Skeletal muscle tissue (tissue), 4 donors: Measurements from ENCODE around the gene PRKG1. TPM values are rescaled to one million over a fixed set of nuclear protein-coding genes. Genes with fewer than 3 reads are reported as not detected.
A peak's percentile ranks its signal among the peaks of the same experiment; 100 is the strongest.

Experiments used
- H3K27ac ChIP-seq: one replicate; pipeline ENCODE4 v1.7.0; 2013; ENCODE audit warnings: mild to moderate bottlenecking, low read depth, low read length, inconsistent platforms
- H3K27me3 ChIP-seq, 3 donors: one replicate each; pipeline ENCODE4 v1.7.0; 2013; ENCODE audit warnings: low read length in 3 of 3; ENCODE audit not compliant: control insufficient read depth in 3 of 3, insufficient read depth in 3 of 3
- H3K36me3 ChIP-seq, 3 donors: one replicate each; pipeline ENCODE4 v1.7.0; 2013; ENCODE audit warnings: low read length in 3 of 3; ENCODE audit not compliant: control insufficient read depth in 3 of 3, insufficient read depth in 3 of 3
- H3K4me1 ChIP-seq, 3 donors: one replicate each; pipeline ENCODE4 v1.7.0; 2013; ENCODE audit warnings: low read length in 3 of 3, mild to moderate bottlenecking in 3 of 3; ENCODE audit not compliant: control insufficient read depth in 3 of 3, insufficient read depth in 3 of 3
- H3K4me3 ChIP-seq, 3 donors: one replicate each; pipeline ENCODE4 v1.7.0; 2013; ENCODE audit warnings: low read length in 3 of 3
- H3K9ac ChIP-seq, 3 donors: one replicate each; pipeline ENCODE4 v1.7.0; 2013; ENCODE audit warnings: low read length in 3 of 3, mild to moderate bottlenecking in 3 of 3, moderate library complexity in 2 of 3, low read depth in 1 of 3
- H3K9me3 ChIP-seq, 3 donors: one replicate each; pipeline ENCODE4 v1.7.0; 2013; ENCODE audit warnings: low read length in 3 of 3; ENCODE audit not compliant: control insufficient read depth in 3 of 3
- total RNA-seq: library from RNA; depleted of rRNA; stranded (reverse); fragments of >200 nt; gene quantifications from one replicate; pipeline ENCODE4 v1.2.3, GENCODE V29; 2014
- donor health status: Osteomylitis.

Gene PRKG1
- total RNA-seq, 1 donor from 2014 or later = 44.9 TPM

DNA sequence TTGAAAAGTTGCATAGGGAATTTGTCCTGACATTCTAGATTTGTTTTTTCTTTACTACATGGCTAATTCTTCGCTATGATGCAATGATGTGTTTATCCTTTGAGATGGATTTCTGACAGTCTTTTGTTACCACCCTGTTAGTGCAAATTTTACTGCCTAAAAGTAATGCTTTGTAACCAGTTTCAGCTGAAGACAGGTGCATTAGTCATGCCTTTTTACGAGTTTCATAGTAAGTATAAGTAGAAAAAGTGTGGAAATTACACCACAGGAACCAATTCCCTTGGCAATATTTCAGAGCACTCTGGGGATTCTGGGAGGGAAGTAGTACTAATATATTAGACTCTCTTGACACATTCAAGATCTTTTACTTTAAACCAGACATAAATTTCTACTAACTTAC is 982.0 kb downstream of the PRKG1 start:
- Histone ChIP-seq H3K27ac (no peak overlapping the region), H3K9me3 (no peaks in the 10 kb centered on the region), H3K4me1 (no peaks in the 10 kb centered on the region), H3K27me3 (no peaks in the 10 kb centered on the region), H3K36me3 (no peaks in the 10 kb centered on the region), H3K9ac (no peak overlapping the region), H3K4me3 (no peak overlapping the region)

DNA sequence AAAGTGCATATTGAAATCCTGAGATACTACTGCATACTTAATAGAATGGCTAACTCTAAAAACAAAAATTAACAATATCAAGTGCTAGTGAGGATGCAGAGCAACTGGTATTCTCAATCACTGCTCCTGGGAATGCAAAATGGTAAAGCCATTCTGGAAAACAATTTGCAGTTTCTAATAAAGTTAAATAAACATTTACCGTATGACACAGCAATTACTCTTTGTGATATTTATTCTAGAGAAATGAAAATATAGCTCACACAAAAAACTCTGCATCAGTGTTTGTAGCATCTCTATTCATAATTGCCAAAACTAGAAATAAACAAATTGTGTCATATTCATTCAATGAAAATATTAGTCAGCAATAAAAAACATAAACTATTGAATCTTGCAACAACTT is 984.8 kb downstream of the PRKG1 start:
- no peak overlapping the region for H3K9ac ChIP-seq
- H3K4me1 ChIP-seq = peaks cover 0 to 3% (median under 1%) of the 10 kb centered on the region in 3 donors
- H3K27ac ChIP-seq = no peak overlapping the region
- no peaks in the 10 kb centered on the region for H3K27me3 ChIP-seq
- no peak overlapping the region for H3K4me3 ChIP-seq
- no peaks in the 10 kb centered on the region for H3K9me3 ChIP-seq
- peaks cover 0 to 4% (median 0%) of the 10 kb centered on the region in 3 donors for H3K36me3 ChIP-seq

DNA sequence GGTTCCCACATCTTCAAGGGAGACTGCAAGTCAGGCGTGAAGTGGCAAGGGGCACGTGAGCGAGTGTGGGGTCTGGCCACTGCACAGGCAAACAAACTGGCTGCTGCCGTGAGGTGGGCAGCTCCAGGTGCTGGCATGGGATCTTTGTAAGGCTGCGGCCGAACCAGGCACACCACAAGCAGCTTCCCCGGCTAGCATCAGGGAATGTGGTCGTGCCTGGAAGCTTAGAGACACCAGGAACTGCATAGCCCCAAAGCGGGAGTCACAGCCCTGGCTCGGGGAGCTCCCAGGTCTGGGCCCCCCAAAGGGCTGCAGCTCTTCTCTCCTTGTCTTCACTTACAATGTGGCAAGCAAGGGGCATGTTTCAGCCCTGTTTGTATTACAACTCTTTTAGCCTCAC is 988.9 kb downstream of the PRKG1 start:
- H3K4me1 ChIP-seq = peaks cover 0 to 11% (median 7%) of the 10 kb centered on the region in 3 donors
- H3K27ac ChIP-seq = no peak overlapping the region
- H3K36me3 ChIP-seq = peaks cover 0 to 4% (median 0%) of the 10 kb centered on the region in 3 donors
- H3K4me3 ChIP-seq = no peak overlapping the region
- H3K27me3 ChIP-seq = no peaks in the 10 kb centered on the region
- H3K9ac ChIP-seq = no peak overlapping the region
- no peaks in the 10 kb centered on the region for H3K9me3 ChIP-seq

DNA sequence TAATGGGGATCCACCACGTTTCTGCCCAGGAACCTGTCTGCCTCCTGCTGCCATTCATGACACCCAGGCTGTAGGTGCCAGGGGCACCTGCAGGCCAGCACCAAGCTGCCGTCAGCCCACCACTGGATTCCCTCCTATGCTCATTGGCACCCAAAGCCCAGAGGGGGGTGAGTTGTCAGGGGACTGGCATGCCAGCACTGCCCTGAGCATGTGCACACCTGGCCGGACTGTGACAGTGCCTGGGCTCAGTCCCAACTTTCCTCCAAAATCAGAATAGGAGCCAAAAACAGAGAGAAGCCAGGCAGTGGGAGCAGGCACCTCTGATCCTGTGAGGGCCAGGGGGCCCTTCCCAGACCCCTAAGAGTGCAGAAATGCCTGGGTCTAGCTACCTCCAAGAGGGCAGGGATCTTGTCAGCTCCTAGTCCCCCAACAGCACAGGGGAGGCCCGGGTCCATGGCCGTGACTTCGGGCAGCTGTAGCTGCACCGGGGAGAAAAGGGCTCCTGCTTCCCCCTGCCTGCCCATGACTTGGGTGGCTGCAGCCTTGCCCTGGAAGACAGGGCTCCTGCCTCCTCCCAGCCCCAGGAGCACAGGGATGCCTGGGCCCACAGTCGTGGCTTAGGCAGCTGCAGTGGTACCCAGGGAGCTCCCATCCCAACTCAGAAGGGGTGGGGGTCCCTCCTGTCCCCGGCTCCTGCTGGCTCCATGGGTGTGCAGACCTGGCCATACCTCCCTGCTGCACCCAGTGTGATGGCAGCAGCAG is 990.0 kb downstream of the PRKG1 start:
- Histone ChIP-seq H3K4me3 (no peak overlapping the region), H3K27me3 (no peaks in the 10 kb centered on the region), H3K27ac (no peak overlapping the region), H3K9ac (no peak overlapping the region), H3K9me3 (no peaks in the 10 kb centered on the region), H3K36me3 (peaks cover 0 to 4% (median 0%) of the 10 kb centered on the region in 3 donors), H3K4me1 (peaks cover 0 to 11% (median 7%) of the 10 kb centered on the region in 3 donors)

DNA sequence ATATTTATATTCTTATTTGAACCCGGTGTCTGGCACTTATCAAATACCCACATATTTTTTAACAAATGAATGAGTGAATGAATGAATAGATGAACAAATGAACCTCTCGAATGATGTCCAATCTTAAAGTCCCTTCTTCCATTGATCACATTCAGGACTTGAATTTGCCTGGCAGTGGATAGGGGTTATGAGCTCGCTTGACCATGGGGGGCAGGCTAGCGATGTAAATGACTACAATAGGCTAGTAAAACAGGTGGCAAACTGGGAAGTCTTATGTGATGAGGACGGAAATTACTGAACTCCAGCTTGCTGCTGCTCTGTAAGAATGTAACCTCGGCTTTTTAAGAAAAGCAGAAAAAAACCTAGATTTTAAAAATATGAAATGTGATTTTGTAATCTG is 992.1 kb downstream of the PRKG1 start:
- H3K4me1 ChIP-seq = peaks cover 3 to 15% (median 10%) of the 10 kb centered on the region in 3 donors
- no peaks in the 10 kb centered on the region for H3K9me3 ChIP-seq
- H3K36me3 ChIP-seq = peaks cover 0 to 4% (median 0%) of the 10 kb centered on the region in 3 donors
- H3K4me3 ChIP-seq = no peak overlapping the region
- no peak overlapping the region for H3K9ac ChIP-seq
- H3K27me3 ChIP-seq = no peaks in the 10 kb centered on the region
- no peak overlapping the region for H3K27ac ChIP-seq

DNA sequence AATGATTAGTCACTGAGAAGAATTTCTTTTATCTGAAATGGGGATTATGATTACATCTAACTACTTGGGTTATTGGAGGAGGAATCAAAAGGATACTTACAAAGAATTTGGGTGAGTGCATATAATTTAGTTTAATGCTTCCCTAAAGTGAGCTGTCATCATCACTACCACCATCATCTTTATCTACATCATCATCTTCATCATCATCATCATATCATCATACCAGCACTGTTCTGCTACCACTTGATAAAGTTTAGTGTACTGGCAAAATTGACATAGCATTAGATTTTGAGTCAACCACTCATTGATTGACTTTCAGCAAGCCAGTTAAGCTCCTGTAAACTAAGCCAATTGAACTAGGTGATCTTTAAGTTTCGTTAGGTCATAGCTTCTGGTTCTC is 994.2 kb downstream of the PRKG1 start:
- Histone ChIP-seq H3K4me1 (peaks cover 3 to 15% (median 10%) of the 10 kb centered on the region in 3 donors), H3K27ac (no peak overlapping the region), H3K9ac (no peak overlapping the region), H3K4me3 (no peak overlapping the region), H3K9me3 (no peaks in the 10 kb centered on the region), H3K36me3 (no peaks in the 10 kb centered on the region), H3K27me3 (no peaks in the 10 kb centered on the region)

DNA sequence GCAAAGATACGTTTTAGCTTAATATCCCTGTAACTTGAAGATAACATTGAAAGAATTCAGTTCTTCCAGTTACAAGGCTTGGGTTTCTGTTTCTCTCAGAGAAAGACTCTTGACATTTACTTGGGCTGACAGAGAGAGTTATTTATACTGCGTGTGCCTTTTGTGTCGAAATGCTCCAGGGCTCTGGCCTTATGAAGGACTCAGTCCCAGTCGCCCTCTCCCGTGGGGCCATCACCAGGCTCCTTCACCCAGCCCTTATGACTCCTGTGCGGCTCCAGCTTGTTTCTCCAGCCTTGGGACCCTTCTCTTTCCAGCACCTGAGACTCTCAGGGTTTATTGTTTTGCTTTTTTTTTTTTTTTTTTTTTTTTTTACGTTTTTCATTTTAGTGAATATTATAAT is 997.5 kb downstream of the PRKG1 start:
- H3K27ac ChIP-seq = peak overlapping the region; percentile 15
- H3K36me3 ChIP-seq = no peaks in the 10 kb centered on the region

DNA sequence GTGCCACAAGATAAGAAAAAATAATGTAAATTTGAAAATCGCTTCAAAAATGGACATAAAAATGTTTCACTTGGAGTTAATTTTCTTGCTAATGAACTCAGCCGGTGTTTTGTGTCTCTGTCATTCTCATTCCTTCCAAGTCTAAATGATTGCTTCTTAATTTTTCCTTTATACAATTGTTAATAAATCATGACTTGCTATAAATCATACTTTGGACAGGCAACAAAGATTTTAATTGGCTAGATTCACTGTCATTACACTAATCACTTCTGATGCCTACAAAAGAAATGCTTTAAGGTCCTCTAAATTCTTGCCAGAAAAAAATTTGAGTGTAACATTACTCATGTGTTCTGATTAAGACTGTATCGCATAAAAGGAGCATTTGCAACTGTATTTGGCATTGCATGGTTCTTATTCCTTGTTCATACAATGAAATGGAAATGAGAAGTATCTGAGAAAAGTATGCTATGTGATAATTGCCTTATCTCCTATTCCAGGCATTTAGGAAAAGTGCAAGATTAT is 1000.3 kb downstream of the PRKG1 start:
- H3K36me3 ChIP-seq = no peaks in the 10 kb centered on the region
- H3K9ac ChIP-seq = no peak overlapping the region
- no peaks in the 10 kb centered on the region for H3K9me3 ChIP-seq
- peaks cover 3 to 4% (median 4%) of the 10 kb centered on the region in 3 donors for H3K4me1 ChIP-seq
- H3K4me3 ChIP-seq = no peak overlapping the region
- H3K27ac ChIP-seq = no peak overlapping the region
- H3K27me3 ChIP-seq = no peaks in the 10 kb centered on the region

More for the DNA sequence above, 997.5 kb downstream of the PRKG1 start:
- H3K9ac ChIP-seq = no peak overlapping the region
- H3K9me3 ChIP-seq = no peaks in the 10 kb centered on the region
- H3K27me3 ChIP-seq = no peaks in the 10 kb centered on the region
- H3K4me3 ChIP-seq = peak overlapping the region in 2 of 3 donors; percentile 25 to 33
- H3K4me1 ChIP-seq = peaks cover 3 to 4% (median 4%) of the 10 kb centered on the region in 3 donors

DNA sequence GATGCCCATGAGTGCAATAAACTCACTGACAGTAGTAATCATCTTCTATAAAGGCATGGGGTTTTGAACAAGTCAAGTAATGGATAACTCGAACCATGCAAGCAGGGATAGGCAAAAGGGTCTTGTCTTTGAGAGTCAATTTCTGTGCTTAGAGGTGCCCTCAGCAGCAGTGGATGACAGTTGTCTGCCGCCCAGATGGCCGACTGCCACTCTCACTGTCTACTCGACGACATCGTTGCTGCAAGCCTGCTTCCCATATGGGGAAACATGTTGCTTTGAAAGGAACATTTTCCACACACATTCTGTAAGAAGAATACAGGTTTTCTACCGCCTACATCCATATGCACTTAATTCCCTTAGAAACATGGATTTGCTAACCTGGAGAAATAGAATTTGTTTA is 1003.5 kb downstream of the PRKG1 start:
- Histone ChIP-seq H3K4me1 (no peaks in the 10 kb centered on the region), H3K27ac (no peak overlapping the region), H3K36me3 (no peaks in the 10 kb centered on the region), H3K9me3 (no peaks in the 10 kb centered on the region), H3K4me3 (no peak overlapping the region), H3K9ac (no peak overlapping the region), H3K27me3 (no peaks in the 10 kb centered on the region)

DNA sequence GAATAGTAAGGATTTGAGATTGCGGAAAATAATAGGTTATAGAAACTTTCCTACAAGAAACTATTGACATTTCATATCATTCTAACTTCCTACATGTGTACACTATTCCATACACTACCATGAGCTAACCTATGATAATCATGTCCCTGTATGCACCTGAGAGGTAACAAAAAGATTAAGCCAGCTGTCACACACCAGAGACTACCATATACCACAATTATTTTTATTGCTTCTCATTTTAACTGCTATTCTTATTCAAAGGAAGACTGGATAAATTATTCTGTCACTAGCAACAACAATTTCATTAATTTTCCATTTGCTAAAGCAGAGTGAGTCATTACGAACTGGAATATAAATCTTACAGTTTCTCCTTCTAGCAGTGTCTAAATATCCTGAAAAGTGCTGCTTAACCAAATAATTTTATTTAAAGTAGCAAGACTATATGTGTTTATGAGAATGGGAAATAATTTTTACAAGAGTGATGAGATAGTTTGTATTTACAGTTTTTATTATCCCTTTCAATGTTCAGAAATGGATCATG is 1004.2 kb downstream of the PRKG1 start:
- no peak overlapping the region for H3K4me3 ChIP-seq
- no peak overlapping the region for H3K27ac ChIP-seq
- H3K9me3 ChIP-seq = no peaks in the 10 kb centered on the region
- no peaks in the 10 kb centered on the region for H3K36me3 ChIP-seq
- H3K27me3 ChIP-seq = no peaks in the 10 kb centered on the region
- H3K4me1 ChIP-seq = no peaks in the 10 kb centered on the region
- H3K9ac ChIP-seq = no peak overlapping the region
